HG02623 (cell line): Measurements from ENCODE around the gene RNF224.

ENCODE experiments used
- ATAC-seq: cut with Tn5 transposase; IDR thresholded peaks from one replicate; pipeline ENCODE4 v1.9.1; 2021; ENCODE audit warnings: moderate library complexity; ENCODE audit not compliant: unreplicated experiment

Gene RNF224

DNA sequence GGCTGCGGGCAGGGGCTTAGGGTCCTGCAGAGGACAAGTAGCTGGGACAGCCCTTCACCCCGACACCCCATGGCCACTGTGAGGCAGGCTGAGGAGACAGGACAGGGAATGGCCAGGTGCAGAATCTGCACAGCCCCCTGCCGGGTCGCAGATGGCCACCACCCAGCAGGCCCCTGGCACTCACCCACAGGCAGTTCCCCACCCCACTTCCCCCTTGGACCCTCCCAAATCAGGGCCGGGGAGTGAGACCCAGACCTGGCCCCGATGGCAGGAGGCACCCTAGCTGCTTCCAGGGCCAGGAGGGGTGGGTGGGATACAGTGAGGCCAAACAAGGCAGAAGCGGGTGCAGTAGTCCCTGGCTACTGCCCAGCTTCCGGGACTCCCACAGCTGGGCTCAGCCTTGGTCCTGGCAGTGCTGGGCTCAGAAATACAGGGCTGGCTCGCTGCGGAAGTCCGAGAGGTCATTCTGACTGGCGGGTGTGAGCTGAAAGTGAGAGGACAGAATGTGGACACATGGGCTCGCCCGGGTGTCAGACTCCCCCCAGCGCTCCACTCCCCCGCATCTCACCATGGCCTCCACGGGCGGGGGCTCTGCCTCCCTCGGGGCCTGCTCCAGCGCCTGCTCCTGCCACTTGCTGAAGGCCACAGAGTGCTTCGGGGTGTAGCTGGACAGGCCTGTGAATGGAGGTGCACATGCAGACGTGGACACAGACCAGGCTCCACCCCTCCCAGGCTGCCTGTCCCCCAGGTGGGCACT is 35.4 kb upstream of the RNF224 start:
- no peak for ATAC-seq

DNA sequence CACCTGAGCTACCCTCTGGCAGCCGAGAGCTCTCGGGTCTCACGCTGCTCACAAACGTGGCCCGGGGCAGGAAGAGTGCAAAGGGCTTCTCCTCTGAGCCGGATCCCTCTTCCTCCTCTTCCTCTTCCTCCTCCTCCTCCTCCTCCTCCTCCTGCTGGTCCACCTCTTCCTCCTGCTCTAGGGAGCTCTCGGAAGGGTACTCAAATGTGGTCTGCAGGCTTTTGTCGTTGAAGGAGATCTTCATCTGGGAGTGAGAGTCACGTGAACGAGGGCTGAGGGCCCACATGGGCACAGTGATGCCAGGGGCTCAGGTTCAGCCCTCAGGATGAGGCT is 34.9 kb upstream of the RNF224 start:
- no peak for ATAC-seq

DNA sequence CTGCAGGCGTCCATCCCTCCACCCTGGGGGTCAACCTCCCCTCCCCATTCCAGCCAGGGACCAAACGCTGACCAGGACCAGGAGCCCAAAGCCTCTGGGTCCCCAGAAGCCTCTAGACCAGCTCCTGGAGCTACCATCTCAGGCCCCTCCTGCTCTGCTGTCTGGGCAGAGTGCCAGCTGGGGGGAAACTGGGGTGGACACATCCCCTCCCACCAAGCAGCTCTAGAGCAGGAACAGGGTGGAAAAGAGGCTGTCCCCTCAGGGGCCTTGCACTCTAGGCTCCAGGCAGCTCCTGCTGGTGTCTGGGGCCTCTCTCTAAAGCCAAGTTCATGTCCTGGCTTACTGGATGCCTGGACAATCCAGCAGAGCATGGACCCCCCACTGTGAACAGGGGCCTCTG is 34.4 kb upstream of the RNF224 start:
- ATAC-seq = no peak

DNA sequence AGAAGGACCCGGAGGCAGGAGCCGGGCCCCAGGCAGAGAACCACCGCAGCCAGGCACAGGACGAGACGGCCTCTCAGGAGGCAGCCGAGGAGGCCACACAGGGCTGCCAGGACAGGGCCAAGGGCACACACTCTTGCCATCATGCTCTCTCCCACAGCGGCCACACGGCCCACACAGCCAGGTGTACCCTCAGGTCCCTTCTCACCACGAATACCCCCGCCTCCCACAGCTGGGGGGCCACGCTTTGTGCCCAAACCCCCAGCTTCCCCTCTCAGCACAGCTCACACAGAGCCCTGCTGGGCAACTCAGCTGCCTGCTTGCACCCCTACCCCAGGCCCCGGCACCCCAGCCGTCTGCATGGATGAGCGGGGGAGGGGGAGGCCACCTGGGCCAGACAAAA is 33.5 kb upstream of the RNF224 start:
- ATAC-seq = no peak

DNA sequence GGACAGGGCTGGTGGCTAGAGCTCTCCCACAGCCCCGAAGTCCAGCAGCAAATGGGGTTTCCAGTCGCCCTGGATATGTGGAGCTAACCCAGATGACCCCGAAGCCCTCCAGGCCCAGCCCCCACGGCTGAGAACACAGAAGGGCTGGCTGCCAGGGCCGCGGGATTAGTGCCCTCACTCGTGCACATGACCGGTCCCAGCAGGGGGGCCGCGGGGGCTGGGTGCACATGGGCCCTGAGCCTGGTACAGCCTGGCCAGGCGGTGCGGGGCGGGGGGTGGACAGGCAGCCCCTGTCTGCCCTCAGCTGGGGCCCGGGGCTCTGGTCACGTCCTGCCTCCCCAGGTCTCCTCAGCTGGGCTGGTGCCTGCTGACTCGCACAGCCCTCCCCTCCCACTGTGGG is 32.9 kb upstream of the RNF224 start:
- ATAC-seq = no peak

DNA sequence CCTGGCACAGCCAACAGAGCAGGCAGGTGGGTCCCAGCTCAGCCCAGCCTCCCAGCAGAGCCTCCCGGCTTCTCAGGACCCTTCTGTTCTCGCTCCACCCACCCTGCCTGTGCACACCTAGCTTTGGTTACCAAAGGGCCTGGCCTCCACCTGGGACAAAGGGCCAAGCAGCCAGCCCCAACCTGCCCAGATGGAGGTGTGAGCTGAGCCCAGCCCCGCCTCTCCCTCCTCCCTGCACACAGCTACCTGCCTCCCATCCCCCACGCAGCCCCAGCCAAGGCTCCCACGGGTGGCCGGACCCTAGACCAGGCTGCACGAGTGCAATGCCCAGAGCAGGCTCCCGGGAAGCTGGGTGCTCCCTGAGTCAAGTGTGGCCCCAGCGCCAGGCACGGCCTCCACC is 32.4 kb upstream of the RNF224 start:
- ATAC-seq = no peak

DNA sequence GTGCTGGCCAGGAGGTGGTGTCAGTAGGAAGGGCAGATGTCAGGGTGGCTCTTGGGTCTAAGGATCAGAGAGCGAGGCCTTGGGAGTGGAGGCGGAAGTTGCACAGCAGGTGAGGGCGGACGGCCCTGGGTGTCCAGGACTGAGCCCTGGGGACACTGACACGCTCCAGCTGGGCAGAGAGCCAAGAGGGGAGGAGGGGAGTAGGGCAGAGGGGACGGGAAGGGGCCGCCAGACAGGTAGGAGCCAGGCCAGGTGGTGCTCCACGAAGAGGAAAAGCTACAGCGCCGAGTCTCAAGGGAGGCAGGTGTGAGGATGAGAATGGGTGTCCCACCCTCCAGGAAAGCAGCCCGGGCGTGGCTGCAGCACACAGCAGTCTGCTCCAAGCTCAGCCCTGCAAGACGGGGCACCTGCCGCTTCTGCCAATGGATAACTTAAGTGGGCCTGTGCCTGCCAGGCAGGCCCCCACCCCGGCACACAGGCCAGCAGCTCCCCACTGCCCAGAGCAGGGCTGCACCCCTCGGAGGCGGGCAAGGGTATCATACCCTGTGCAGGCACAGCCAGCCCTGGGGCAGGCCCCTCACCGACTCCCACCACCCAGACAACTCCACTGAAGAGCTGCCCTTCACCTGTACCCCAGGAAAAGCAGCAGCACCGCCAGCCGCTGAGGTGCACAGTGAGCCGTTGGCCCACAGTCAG is 31.6 kb upstream of the RNF224 start:
- no peak for ATAC-seq

DNA sequence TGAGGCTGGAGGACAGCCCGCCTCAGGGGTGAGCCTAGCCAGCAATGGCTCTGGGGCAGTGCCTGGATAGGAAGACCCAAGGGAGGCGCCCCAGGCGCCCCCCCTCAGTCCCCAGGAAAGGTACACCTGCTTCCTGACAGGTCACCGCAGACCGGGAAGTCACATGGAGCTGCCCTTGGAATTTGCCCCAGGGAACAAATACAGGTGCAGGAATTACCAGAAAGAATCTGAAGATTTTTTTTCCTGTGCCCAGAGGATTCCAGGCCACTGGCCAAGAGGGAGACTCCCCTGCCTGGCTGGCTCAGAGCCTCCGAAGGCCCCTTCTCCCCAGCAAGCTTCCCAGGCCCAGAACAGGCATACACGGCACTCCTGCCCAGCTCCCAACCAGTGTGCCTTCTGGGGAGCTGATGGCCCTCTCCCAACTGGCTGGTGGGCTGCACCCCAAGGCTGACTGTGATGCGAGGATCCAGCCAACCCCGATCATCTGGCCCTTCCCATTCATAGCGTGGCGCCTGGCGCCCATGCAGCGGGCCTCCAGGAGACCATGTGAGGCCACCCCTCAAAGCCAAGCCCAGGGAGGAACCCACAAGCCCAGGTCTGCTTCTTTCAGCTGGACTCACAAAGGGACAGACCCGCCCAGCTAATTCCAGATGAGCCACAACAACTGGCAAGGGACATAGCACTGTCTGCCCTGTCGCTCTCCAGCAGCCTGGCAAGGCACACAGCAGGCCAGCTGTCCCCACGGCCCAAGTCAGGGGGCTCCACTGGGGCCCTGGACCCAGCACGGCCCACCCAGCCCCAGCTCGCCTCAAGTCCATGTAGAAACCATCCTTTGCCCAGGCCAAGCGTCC is 29.0 kb upstream of the RNF224 start:
- ATAC-seq = no peak

DNA sequence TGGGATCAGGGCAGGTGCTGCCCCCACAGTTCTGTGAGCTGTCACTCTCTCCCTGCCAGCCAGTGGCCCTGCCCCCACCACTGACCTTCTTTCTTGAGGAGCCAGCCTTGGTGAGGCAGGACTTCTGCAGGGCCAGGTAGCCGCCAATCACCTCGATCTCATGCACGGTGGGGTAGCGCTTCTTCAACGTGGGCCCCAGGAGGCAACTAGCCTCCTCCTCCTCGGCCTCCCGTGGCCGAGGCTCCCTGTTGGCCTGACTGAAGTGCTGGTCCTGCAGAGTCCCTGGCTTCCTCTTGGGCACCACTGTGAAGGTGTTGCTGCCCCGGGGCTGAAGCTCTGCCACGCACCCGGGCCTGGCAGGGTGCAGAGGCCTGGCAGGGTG is 28.4 kb upstream of the RNF224 start:
- ATAC-seq = no peak

DNA sequence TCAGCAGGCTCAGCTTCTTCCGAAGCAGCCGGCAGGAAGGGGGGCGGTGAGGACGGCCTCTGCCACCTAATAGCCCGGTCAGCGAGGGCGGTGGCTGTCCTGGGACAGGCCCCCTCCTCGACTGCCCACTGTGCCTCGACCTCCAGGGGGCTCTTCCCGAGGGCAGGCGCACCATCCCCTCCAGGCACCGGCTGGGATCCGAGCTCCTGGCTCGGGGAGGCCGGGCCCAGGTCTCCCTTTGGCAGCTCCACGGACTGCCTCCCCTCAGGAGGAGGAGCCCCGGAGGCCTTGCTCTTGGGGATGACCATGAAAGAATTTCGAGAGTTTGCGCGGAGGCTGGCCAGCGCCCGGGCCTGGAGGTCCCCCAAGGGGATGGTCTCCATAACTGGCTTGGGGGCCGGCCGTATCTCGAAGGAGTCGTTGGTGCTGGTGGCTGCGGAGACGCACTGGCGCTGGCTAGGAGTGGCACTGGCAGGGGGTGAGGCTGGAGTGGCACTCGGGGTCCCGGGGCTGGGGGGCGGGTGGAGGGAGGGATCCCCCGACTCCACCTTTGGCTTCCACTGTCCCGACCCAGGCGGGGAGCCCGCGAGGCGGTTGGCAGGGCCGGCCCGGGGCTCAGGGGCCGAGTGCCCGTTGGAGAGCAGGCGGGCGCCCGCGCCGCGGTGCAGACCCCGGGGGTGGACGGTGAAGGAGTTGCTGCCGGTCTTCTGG is 27.7 kb upstream of the RNF224 start:
- no peak for ATAC-seq

DNA sequence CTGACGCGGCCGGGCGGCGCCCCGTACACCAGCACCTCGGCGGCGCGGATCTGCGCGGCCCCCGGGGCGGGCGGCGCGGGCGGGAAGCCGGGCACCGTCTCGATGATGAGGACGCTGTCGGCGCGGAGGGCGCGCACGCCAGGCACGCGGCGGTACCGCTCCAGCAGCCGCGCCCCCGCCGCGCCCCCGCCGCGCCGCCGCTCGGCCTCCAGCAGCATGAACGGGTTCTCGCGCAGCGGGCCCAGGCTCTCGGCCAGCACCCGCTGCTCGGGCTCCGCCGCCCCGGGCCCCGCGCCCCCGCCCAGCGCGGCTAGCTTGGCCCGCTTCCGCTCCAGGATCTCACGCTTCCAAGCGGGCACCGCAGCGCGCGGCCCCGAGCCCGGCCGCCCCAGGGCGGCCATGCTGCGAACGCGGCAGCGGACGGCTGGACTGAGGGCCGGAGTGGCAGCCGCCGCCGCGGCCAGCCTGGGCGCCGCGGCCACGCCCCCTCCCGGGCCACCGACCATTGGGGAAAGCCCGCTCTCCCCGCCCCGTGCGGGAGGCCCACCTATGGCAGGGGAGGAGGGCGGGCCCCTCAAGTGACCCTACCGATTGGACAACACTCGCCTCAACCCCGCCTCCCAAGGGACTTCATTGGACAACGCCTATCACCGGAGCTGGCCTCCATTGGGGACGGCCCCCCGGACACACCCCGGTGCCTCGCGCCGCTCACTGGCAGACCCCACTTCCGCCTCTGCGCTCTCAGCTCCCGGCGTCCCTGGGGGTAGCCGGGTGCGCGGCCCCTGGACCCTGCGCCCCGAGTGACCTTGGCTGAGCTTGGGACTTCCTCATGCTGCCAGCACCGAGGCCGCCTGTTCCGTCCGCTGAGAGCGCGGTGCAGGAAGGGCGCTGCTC is 26.7 kb upstream of the RNF224 start, which contains the start of gene TPRN:
TPRN (minus strand) TSS at position 431 of the 894 bp plus-strand sequence; CDS start at position 401, 30 bp downstream.
- peak; percentile 82 for ATAC-seq

DNA sequence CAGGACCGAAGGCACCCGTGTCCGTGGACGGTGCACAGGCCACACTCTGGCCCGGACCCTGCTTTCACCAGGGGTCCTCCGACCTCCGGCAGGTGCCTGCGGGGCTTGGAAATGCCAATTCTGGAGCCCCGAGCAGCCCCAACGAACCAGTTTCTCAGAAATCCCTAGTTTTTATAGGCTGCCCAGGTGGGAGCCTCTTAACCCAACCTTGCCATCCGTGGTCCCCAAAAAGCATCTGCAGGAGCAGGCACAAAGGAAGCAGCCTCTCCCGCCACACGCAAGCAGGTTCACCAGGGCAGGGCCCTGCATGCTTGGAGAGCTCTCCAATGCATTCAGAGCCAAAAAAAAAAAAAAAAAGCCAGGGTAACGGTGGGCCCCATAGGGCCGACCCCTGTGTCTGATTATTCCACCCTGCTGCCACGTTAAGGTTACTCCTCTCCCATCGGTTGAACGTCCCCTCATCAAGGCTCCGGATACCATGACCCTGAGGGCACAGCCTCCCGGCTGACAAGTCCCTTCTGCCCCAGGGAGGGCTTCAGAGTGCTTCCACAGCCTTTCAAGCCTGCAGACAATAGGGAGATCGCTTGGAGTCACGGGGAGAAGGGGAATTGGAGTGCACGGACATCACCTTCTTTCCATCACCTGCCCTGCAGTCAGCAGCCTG is 26.0 kb upstream of the RNF224 start:
- ATAC-seq = no peak

DNA sequence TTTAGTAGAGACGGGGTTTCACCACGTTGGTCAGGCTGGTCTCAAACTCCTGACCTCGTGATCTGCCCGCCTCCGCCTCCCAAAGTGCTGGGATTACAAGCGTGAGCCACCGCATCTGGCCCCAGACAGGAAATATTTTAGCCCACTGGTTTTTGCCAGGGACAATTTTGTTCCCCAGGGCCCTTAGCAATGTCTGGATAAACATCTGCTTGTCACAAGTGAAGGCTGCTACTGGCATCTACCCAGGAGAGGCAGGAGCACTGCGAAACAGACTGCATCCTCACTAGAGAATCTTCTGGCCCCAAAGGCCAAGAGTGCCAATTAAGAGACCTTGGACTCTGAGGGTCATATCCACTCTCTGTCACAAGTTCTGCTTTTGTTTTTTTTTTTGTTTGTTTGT is 24.3 kb upstream of the RNF224 start:
- no peak for ATAC-seq

DNA sequence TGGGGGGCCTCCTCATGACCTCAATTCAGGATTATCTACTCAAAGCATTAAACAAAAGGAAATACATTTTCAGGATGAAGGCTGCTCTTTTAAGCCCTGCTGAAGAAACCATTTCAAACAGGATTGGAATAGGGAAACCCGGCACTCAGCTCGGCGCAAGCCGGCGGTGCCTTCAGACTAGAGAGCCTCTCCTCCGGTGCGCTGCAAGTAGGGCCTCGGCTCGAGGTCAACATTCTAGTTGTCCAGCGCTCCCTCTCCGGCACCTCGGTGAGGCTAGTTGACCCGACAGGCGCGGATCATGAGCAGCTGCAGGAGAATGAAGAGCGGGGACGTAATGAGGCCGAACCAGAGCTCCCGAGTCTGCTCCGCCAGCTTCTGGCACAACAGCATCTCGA is 22.6 kb upstream of the RNF224 start:
- ATAC-seq = no peak

DNA sequence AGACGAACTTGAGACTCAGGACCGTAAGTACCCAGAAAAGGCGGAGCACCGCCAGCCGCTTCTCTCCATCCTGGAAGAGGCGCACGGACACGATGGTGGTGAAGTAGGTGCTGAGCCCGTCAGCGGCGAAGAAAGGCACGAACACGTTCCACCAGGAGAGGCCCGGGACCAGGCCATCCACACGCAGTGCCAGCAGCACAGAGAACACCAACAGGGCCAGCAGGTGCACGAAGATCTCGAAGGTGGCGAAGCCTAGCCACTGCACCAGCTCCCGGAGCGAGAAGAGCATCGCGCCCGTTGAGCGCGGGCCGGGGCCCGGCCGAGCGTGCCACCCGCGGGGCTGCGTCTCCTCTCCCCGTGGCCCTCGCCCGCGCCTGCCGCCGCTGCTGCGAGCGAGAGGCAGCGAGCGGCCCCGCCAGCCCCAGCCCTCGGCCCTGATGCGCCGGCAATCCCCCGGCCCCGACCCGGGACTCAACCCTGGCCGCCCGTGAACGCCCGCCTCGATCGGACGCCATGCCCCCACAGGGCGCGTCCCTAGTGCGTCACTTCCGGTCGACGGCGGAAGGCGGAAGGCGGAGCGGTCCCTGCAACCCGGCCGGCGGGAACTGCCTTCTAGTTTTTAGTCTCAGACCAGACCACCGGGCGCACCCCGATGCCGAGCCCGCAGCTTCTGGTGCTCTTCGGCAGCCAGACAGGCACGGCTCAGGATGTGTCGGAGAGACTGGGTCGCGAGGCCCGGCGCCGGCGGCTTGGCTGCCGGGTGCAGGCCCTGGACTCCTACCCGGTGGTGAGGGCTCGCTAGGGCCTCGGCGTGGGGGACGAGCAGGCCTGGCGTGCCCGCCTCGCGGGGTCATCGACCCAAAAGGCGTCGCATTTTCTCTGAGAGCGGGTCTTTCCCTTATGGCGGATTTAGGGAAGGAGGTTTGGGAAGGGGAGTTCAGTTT is 21.9 kb upstream of the RNF224 start, which contains the start of the genes NDOR1 and TMEM203:
NDOR1 (plus strand) TSS at position 575 of the 944 bp plus-strand sequence; CDS start at position 653, 78 bp downstream.
TMEM203 (minus strand) TSS at position 523 of the 944 bp plus-strand sequence; CDS start at position 289, 234 bp downstream.
- peak; percentile 34 for ATAC-seq

DNA sequence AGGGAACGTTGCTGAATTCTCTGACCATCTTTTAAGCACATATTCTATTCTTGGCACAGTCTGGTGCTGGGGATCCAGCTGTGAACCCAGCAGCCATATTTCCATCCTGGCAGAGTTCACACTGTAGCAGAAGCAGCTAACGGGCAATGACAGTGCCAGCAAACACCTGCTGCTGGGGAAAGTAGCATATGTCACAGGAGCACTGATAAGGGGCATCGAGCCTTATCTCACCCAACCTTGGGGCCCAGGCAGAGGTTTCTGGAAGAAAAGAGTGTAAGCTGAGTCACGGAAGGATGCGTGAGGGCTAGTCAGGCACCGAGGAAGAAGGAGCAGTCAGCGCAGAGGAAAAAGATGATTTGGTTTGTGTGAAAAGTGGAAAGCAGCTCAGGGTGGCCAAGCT is 20.7 kb upstream of the RNF224 start:
- ATAC-seq = no peak

DNA sequence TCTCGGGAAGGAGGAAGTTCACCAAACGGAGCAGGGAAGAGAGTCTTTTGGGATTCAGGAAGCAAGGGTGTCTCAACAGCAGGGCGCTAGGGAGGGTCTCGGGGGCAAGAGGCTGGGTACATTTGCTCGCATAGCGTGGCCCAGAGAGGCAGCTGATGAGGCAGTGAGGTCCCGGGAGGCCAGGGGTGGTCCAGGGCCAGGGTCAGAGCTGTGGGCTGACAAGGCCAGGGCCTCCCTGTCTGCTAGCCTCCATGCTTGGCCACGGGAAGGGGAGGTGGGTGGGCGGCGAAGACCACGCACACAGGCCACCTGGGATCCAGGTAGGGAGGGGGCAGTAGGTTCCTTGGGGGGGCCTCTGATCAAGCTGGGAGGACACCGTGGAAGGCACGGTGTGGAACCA is 15.8 kb upstream of the RNF224 start:
- no peak for ATAC-seq

DNA sequence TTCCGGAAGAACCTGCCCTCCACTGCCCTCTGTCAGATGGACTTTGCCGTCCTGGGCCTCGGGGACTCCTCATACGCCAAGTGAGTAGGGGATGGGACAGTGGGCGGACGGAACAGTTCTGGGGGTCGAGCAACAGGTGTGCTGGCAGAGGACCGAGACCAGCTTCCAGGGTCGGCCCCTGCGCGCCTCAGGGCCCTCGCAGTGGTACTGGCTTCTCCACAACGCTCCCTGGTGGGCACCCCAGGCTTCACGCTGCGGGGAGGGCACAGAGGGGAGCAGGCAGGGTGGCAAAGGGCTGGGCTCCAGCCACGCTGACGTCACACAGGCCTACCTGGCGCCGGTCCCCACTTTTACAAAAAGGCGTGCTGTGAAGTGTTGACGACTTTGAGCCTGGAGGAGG is 14.8 kb upstream of the RNF224 start:
- no peak for ATAC-seq
